ENCODE results near the gene EFNB2.

Gene EFNB2

DNA sequence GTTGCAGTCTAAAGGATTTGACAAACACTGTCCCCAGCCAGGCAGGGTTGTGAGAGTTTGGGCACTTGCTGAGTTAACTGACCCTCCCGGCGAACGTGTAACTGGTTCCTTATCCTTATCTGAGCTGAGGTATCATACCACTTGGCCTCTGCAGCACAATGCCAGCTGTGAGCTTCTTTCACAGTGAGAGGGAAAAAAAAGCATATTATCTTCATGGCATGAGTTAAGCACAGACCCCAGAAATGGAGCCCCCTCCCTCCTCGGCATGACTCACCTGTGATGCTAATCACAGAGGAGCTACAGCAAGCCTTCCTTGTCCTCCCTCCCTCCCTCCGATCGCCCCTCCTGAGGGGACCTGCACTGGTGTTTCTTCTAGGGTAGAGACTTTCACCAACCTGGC lies 60.5 kb downstream of the EFNB2 start:
- TF ChIP-seq, protein P1, sequence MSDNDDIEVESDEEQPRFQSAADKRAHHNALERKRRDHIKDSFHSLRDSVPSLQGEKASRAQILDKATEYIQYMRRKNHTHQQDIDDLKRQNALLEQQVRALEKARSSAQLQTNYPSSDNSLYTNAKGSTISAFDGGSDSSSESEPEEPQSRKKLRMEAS (IDR thresholded peaks at IDR 0.05): no peak
- TF ChIP-seq YY1 (IDR thresholded peaks at IDR 0.05; ENCODE audit: low read depth) (no peak), TAF1 (IDR thresholded peaks at IDR 0.05; ENCODE audit: low read depth) (no peak), FOXM1 (IDR thresholded peaks at IDR 0.05; ENCODE audit: borderline replicate concordance, low read depth) (no peak), TEAD4 (IDR thresholded peaks at IDR 0.05) (no peak), NFIC (IDR thresholded peaks at IDR 0.05) (no peak), EP300 (IDR thresholded peaks at IDR 0.05; ENCODE audit: borderline replicate concordance) (no peak), CEBPB (IDR thresholded peaks at IDR 0.05) (no peak), ZBTB7A (IDR thresholded peaks at IDR 0.05; ENCODE audit: low read depth) (no peak), TCF12 (IDR thresholded peaks at IDR 0.05; ENCODE audit: low read depth) (no peak), EGR1 (IDR thresholded peaks at IDR 0.05) (no peak), RAD21 (IDR thresholded peaks at IDR 0.05; ENCODE audit: low read depth) (no peak), CREB1 (IDR thresholded peaks at IDR 0.05; ENCODE audit: low read depth) (no peak)
- TF ChIP-seq, protein P2, sequence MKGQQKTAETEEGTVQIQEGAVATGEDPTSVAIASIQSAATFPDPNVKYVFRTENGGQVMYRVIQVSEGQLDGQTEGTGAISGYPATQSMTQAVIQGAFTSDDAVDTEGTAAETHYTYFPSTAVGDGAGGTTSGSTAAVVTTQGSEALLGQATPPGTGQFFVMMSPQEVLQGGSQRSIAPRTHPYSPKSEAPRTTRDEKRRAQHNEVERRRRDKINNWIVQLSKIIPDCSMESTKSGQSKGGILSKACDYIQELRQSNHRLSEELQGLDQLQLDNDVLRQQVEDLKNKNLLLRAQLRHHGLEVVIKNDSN (IDR thresholded peaks at IDR 0.05): no peak
- TF ChIP-seq, protein P3, sequence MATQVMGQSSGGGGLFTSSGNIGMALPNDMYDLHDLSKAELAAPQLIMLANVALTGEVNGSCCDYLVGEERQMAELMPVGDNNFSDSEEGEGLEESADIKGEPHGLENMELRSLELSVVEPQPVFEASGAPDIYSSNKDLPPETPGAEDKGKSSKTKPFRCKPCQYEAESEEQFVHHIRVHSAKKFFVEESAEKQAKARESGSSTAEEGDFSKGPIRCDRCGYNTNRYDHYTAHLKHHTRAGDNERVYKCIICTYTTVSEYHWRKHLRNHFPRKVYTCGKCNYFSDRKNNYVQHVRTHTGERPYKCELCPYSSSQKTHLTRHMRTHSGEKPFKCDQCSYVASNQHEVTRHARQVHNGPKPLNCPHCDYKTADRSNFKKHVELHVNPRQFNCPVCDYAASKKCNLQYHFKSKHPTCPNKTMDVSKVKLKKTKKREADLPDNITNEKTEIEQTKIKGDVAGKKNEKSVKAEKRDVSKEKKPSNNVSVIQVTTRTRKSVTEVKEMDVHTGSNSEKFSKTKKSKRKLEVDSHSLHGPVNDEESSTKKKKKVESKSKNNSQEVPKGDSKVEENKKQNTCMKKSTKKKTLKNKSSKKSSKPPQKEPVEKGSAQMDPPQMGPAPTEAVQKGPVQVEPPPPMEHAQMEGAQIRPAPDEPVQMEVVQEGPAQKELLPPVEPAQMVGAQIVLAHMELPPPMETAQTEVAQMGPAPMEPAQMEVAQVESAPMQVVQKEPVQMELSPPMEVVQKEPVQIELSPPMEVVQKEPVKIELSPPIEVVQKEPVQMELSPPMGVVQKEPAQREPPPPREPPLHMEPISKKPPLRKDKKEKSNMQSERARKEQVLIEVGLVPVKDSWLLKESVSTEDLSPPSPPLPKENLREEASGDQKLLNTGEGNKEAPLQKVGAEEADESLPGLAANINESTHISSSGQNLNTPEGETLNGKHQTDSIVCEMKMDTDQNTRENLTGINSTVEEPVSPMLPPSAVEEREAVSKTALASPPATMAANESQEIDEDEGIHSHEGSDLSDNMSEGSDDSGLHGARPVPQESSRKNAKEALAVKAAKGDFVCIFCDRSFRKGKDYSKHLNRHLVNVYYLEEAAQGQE (IDR thresholded peaks at IDR 0.05; ENCODE audit: low read depth): no peak

DNA sequence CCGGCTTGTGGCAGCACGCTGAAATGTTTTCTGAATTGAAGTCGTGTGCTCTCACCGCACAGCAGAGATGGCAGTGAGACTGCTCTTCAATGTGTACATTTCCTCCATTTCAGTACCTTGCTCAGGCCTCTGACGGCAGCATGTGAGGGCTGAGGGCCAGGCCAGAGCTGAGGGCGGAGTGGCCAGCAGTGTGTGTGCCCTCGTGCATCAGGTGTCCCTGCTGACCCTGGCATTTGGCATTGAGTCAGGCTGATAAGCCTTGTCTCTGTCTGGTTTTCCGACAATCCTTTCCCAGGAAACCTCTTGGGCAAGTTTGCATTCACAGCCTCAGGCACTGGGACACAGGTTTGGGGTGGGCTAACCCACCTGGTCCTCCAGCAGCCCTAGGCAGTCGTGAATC lies 62.3 kb downstream of the EFNB2 start:
- TF ChIP-seq YY1 (IDR thresholded peaks at IDR 0.05; ENCODE audit: low read depth): no peak
- TF ChIP-seq FOXM1 (IDR thresholded peaks at IDR 0.05; ENCODE audit: borderline replicate concordance, low read depth): no peak
- TF ChIP-seq, protein P1 (IDR thresholded peaks at IDR 0.05): no peak
- TF ChIP-seq TCF12 (IDR thresholded peaks at IDR 0.05; ENCODE audit: low read depth): no peak
- no peak for TF ChIP-seq TAF1 (IDR thresholded peaks at IDR 0.05; ENCODE audit: low read depth)
- TF ChIP-seq, protein P2 (IDR thresholded peaks at IDR 0.05): no peak
- TF ChIP-seq ZBTB7A (IDR thresholded peaks at IDR 0.05; ENCODE audit: low read depth): no peak

DNA sequence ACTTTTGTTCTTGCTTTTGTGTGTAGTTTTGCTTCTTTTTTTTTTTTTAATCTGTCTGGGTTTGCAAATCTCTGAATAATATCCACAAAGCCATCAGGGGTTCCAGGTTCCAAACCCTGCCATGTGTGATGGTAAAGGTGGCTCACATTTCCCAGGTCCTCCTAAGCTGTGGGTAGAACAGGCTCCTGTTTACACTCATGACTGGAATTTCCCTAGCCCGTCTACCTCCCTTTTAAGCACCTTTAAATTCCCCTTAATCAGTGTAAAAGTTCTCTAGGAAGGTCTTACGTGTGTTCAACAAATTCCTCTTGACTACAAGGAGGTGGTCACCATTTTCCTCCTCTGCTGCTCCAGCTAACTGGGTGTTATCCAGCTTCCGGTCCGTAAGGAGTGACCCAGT lies 62.8 kb downstream of the EFNB2 start:
- TF ChIP-seq, protein P3 (IDR thresholded peaks at IDR 0.05; ENCODE audit: low read depth): no peak
- TF ChIP-seq ZBTB7A (IDR thresholded peaks at IDR 0.05; ENCODE audit: low read depth) (no peak), EP300 (IDR thresholded peaks at IDR 0.05; ENCODE audit: borderline replicate concordance) (no peak), TAF1 (IDR thresholded peaks at IDR 0.05; ENCODE audit: low read depth) (no peak), CEBPB (IDR thresholded peaks at IDR 0.05) (no peak), TEAD4 (IDR thresholded peaks at IDR 0.05) (no peak)

DNA sequence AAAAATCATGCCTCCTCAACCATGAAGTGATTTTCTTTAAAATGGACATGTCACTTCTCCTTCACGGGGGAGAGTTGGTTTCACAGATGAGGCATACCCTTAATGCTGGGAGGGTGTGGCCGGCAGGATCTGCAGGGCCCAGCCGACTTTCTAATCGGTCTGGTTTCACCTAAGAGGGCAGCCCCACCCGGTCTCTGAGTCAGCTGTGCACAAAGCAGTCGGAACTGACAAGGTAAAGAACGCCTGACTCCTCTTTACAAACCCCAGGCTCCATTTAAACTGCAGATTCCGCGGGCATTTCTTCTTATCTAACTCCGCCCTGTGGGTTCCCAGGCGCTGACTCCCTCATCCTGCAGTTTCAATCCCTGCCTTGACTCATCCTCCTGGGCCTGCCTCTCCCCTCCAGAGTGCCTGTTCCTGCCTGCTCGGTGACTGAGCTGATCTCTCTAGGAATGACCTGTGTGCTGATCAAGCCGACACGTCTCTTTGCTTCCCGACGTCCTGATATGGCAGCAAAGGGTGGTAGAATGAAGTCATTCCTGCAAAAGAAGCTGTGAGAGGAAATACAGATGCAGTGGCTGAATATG lies 63.4 kb downstream of the EFNB2 start:
- TF ChIP-seq EP300 (IDR thresholded peaks at IDR 0.05; ENCODE audit: borderline replicate concordance) (no peak), RAD21 (IDR thresholded peaks at IDR 0.05; ENCODE audit: low read depth) (no peak), FOXM1 (IDR thresholded peaks at IDR 0.05; ENCODE audit: borderline replicate concordance, low read depth) (no peak), TAF1 (IDR thresholded peaks at IDR 0.05; ENCODE audit: low read depth) (no peak), TEAD4 (IDR thresholded peaks at IDR 0.05) (no peak), TCF12 (IDR thresholded peaks at IDR 0.05; ENCODE audit: low read depth) (no peak), EGR1 (IDR thresholded peaks at IDR 0.05) (no peak), NFIC (IDR thresholded peaks at IDR 0.05) (no peak), YY1 (IDR thresholded peaks at IDR 0.05; ENCODE audit: low read depth) (no peak), ZBTB7A (IDR thresholded peaks at IDR 0.05; ENCODE audit: low read depth) (no peak), CREB1 (IDR thresholded peaks at IDR 0.05; ENCODE audit: low read depth) (no peak), CEBPB (IDR thresholded peaks at IDR 0.05) (no peak)
- TF ChIP-seq, protein P2 (IDR thresholded peaks at IDR 0.05): no peak
- TF ChIP-seq, protein P3 (IDR thresholded peaks at IDR 0.05; ENCODE audit: low read depth): no peak
- TF ChIP-seq, protein P1 (IDR thresholded peaks at IDR 0.05): no peak
